ENCODE data around the gene NDUFA6.

The NDUFA6 gene

DNA sequence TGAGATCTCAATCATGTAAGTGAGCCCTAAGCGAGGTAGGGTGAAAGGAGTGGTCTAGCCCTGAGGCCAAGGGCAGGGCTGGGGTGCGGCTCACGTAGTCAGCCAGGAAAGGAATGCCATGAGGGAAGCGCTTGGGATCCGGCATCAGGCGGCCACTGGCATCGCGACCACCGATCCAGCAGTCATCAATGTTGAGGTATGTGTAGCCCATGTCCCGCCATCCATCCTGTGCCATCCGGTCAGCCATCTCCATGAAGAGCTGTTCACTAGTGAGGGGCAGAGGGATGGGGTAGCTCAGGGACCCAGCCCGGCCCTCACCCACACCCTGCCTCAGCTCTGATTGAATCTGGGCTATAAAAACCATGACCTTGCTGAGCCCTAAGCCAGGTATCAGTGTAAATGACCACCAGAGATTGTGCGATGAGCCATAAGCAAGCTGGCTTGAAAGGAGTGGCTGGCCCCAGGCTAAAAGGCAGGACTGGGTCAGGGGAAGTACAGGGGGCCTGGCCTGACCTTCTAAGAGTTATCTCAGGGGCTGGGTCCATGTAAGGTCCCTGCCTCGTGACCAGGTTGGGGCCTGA, 22.8 kb downstream of the NDUFA6 start:
- H3K4me2 ChIP-seq (ENCODE audit: low read length, poor library complexity, severe bottlenecking) = no peak overlapping the region
- H2AK5ac ChIP-seq (ENCODE audit: low read length, severe bottlenecking) = no peak overlapping the region
- H2BK15ac ChIP-seq (ENCODE audit: low read depth, poor library complexity, severe bottlenecking) = no peak overlapping the region
- no peak overlapping the region for H3K27ac ChIP-seq (ENCODE audit: low read length, poor library complexity, severe bottlenecking)
- no peaks in the 10 kb centered on the region for H3K9me3 ChIP-seq (ENCODE audit: control insufficient read depth, low read length)
- no peak overlapping the region for H3K9ac ChIP-seq (ENCODE audit: low read length)
- H3K4me1 ChIP-seq (ENCODE audit: control insufficient read depth, insufficient read depth, low read depth, low read length) = peaks cover 9% of the 10 kb centered on the region
- H3K18ac ChIP-seq (ENCODE audit: low read depth in 1 of 2, low read length in 2 of 2) = no peak overlapping the region
- H3K27me3 ChIP-seq (ENCODE audit: control insufficient read depth in 1 of 2, insufficient read depth in 1 of 2, low read length in 2 of 2) = no peaks in the 10 kb centered on the region
- no peak overlapping the region for H2BK12ac ChIP-seq (ENCODE audit: low read length in 2 of 2)
- no peak overlapping the region for H2AFZ ChIP-seq (ENCODE audit: low read depth, low read length)
- H3K36me3 ChIP-seq (ENCODE audit: control insufficient read depth in 1 of 2, insufficient read depth in 2 of 2, low read depth in 1 of 2, low read length in 2 of 2) = peaks cover 32 to 39% of the 10 kb centered on the region in 2 experiments
- H3K14ac ChIP-seq (ENCODE audit: low read length in 2 of 2) = no peak overlapping the region
- no peak for DNase-seq
- H4K8ac ChIP-seq (ENCODE audit: low read length) = no peak overlapping the region
- no peak overlapping the region for H3K23ac ChIP-seq (ENCODE audit: low read length in 2 of 2)
- H2BK5ac ChIP-seq (ENCODE audit: low read depth, low read length, poor library complexity, severe bottlenecking) = no peak overlapping the region
- 97% methylated on average over 14 of the region's 14 CpGs for whole genome bisulfite sequencing
- peaks cover 6% of the 10 kb centered on the region for H3K79me1 ChIP-seq (replicated peaks; ENCODE audit: low read length, poor library complexity, severe bottlenecking)
- H3K4ac ChIP-seq (ENCODE audit: low read depth in 1 of 2, low read length in 2 of 2) = no peak overlapping the region
- H4K91ac ChIP-seq (ENCODE audit: low read length) = no peak overlapping the region
- no peak overlapping the region for H3K4me3 ChIP-seq (ENCODE audit: insufficient read depth in 1 of 2, low read depth in 1 of 2, low read length in 2 of 2)
- no peak overlapping the region for H2BK120ac ChIP-seq (ENCODE audit: low read depth, low read length)

DNA sequence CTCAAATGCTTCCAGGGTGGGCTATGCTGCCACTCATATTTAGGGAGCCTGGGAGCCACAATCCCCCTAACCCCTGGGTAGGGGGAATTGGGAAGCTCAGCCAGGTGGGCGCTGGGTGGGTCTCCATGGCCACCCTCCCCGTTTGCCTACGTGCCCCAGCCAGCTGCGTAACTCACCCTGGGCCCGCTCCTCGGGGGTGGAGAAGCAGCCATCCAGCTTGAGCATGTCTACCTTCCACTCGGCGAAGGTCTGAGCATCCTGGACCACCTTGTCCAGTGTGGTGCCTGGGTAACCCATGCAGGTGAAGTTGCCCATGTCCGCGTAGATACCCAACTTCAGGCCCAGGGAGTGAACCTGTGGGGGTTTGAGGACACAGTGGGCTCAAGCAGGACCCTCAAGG, 23.6 kb downstream of the NDUFA6 start:
- no peak overlapping the region for H4K8ac ChIP-seq (ENCODE audit: low read length)
- no peak for DNase-seq
- H2BK12ac ChIP-seq (ENCODE audit: low read length in 2 of 2) = no peak overlapping the region
- WGBS = 97% methylated on average over 10 of the region's 10 CpGs
- no peaks in the 10 kb centered on the region for H3K9me3 ChIP-seq (ENCODE audit: control insufficient read depth, low read length)
- H2AK5ac ChIP-seq (ENCODE audit: low read length, severe bottlenecking) = no peak overlapping the region
- H3K4me3 ChIP-seq (ENCODE audit: insufficient read depth in 1 of 2, low read depth in 1 of 2, low read length in 2 of 2) = no peak overlapping the region
- H2BK15ac ChIP-seq (ENCODE audit: low read depth, poor library complexity, severe bottlenecking) = no peak overlapping the region
- H3K9ac ChIP-seq (ENCODE audit: low read length) = no peak overlapping the region
- H3K27ac ChIP-seq (ENCODE audit: low read length, poor library complexity, severe bottlenecking) = no peak overlapping the region
- no peak overlapping the region for H4K91ac ChIP-seq (ENCODE audit: low read length)
- no peak overlapping the region for H3K18ac ChIP-seq (ENCODE audit: low read depth in 1 of 2, low read length in 2 of 2)
- H3K4me2 ChIP-seq (ENCODE audit: low read length, poor library complexity, severe bottlenecking) = no peak overlapping the region
- H2AFZ ChIP-seq (ENCODE audit: low read depth, low read length) = no peak overlapping the region
- H3K23ac ChIP-seq (ENCODE audit: low read length in 2 of 2) = no peak overlapping the region
- H3K79me1 ChIP-seq (replicated peaks; ENCODE audit: low read length, poor library complexity, severe bottlenecking) = peaks cover 6% of the 10 kb centered on the region
- H2BK120ac ChIP-seq (ENCODE audit: low read depth, low read length) = no peak overlapping the region
- H3K36me3 ChIP-seq (ENCODE audit: control insufficient read depth in 1 of 2, insufficient read depth in 2 of 2, low read depth in 1 of 2, low read length in 2 of 2) = peaks cover 39 to 45% of the 10 kb centered on the region in 2 experiments
- H3K4ac ChIP-seq (ENCODE audit: low read depth in 1 of 2, low read length in 2 of 2) = no peak overlapping the region
- no peaks in the 10 kb centered on the region for H3K27me3 ChIP-seq (ENCODE audit: control insufficient read depth in 1 of 2, insufficient read depth in 1 of 2, low read length in 2 of 2)
- H3K4me1 ChIP-seq (ENCODE audit: control insufficient read depth, insufficient read depth, low read depth, low read length) = peaks cover 9% of the 10 kb centered on the region
- no peak overlapping the region for H2BK5ac ChIP-seq (ENCODE audit: low read depth, low read length, poor library complexity, severe bottlenecking)
- H3K14ac ChIP-seq (ENCODE audit: low read length in 2 of 2) = no peak overlapping the region

DNA sequence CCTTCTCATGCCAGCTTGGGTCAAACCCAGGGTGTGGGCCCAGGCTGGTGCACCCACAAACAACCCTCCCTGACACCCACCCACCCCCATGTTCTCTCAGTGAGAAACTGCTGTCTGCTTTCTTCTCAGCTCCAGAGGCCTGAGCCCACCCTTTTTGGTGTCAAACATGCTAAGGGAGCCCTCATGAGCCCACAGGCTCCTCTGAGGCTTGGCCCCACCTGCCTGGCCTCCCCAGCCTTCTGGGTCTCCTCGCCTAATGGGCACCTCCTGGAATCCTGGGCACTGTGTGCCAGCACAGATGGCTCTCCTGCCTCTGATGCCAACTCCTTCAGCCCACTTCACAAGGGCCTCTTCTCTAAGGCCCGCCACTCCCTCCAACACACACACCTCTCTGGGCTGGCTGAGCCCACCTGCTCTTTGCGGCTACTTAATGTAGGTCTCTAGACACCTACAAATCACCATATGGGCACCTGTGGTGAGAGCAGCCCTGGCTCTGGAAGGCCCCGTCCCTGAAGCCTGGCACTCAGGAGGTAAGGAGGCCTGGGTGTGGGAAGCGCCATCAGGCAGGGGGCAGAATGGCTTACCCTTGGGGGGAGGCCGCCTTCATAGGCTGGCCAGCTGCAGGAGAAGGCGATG, 24.3 kb downstream of the NDUFA6 start:
- Histone ChIP-seq H2BK15ac (ENCODE audit: low read depth, poor library complexity, severe bottlenecking) (no peak overlapping the region), H3K79me1 (replicated peaks; ENCODE audit: low read length, poor library complexity, severe bottlenecking) (peaks cover 6% of the 10 kb centered on the region), H3K27ac (ENCODE audit: low read length, poor library complexity, severe bottlenecking) (no peak overlapping the region), H3K4me3 (ENCODE audit: insufficient read depth in 1 of 2, low read depth in 1 of 2, low read length in 2 of 2) (no peak overlapping the region), H2BK120ac (ENCODE audit: low read depth, low read length) (no peak overlapping the region), H2BK12ac (ENCODE audit: low read length in 2 of 2) (no peak overlapping the region), H3K14ac (ENCODE audit: low read length in 2 of 2) (no peak overlapping the region), H3K4me1 (ENCODE audit: control insufficient read depth, insufficient read depth, low read depth, low read length) (peaks cover 9% of the 10 kb centered on the region), H3K4ac (ENCODE audit: low read depth in 1 of 2, low read length in 2 of 2) (no peak overlapping the region), H3K27me3 (ENCODE audit: control insufficient read depth in 1 of 2, insufficient read depth in 1 of 2, low read length in 2 of 2) (no peaks in the 10 kb centered on the region), H2AFZ (ENCODE audit: low read depth, low read length) (no peak overlapping the region), H3K18ac (ENCODE audit: low read depth in 1 of 2, low read length in 2 of 2) (no peak overlapping the region), H3K4me2 (ENCODE audit: low read length, poor library complexity, severe bottlenecking) (no peak overlapping the region), H4K8ac (ENCODE audit: low read length) (no peak overlapping the region), H2BK5ac (ENCODE audit: low read depth, low read length, poor library complexity, severe bottlenecking) (no peak overlapping the region), H3K36me3 (ENCODE audit: control insufficient read depth in 1 of 2, insufficient read depth in 2 of 2, low read depth in 1 of 2, low read length in 2 of 2) (peaks cover 42 to 48% of the 10 kb centered on the region in 2 experiments), H2AK5ac (ENCODE audit: low read length, severe bottlenecking) (no peak overlapping the region), H3K23ac (ENCODE audit: low read length in 2 of 2) (no peak overlapping the region), H4K91ac (ENCODE audit: low read length) (no peak overlapping the region), H3K9me3 (ENCODE audit: control insufficient read depth, low read length) (no peaks in the 10 kb centered on the region), H3K9ac (ENCODE audit: low read length) (no peak overlapping the region)
- WGBS = 94% methylated on average over 6 of the region's 7 CpGs
- no peak for DNase-seq

DNA sequence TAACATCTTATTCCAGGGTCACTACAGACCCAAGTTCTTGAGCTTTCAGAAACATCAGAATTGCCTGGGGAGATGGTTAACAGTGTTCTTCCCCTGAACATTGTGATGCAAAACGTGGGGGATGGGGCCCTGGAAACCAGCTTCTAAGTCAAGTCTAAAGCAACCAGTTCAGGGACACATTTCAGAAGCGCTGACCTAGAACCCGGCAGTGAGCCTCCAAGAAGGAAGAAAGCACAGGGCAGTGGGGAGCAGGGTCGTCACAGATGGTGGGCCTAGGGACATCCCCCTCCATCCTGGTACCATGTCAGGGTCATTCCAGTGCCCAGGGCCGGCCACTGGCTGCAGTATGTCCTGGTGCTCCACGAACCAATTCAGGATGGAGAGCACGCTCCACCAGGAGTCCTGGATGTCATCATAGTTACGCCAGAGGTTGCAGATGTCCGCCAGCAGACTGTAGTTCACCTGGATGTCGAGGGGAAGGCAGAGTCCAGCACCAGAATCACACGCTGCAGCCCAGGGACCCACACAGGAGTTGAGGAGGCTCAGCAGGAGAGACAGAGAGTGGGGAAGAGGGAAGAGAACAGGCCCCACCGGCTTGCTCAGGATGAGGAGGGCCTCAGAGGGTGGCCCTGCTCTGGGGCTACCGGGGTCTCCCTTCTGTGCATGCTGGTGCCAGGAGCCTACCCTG, 25.0 kb downstream of the NDUFA6 start:
- Histone ChIP-seq H3K4me3 (ENCODE audit: insufficient read depth in 1 of 2, low read depth in 1 of 2, low read length in 2 of 2) (no peak overlapping the region), H3K4me1 (ENCODE audit: control insufficient read depth, insufficient read depth, low read depth, low read length) (peaks cover 6% of the 10 kb centered on the region), H2BK15ac (ENCODE audit: low read depth, poor library complexity, severe bottlenecking) (no peak overlapping the region), H2BK120ac (ENCODE audit: low read depth, low read length) (no peak overlapping the region), H3K9me3 (ENCODE audit: control insufficient read depth, low read length) (no peaks in the 10 kb centered on the region), H3K27me3 (ENCODE audit: control insufficient read depth in 1 of 2, insufficient read depth in 1 of 2, low read length in 2 of 2) (no peaks in the 10 kb centered on the region), H3K14ac (ENCODE audit: low read length in 2 of 2) (no peak overlapping the region), H3K4me2 (ENCODE audit: low read length, poor library complexity, severe bottlenecking) (no peak overlapping the region), H3K36me3 (ENCODE audit: control insufficient read depth in 1 of 2, insufficient read depth in 2 of 2, low read depth in 1 of 2, low read length in 2 of 2) (peaks cover 49 to 55% of the 10 kb centered on the region in 2 experiments), H4K8ac (ENCODE audit: low read length) (no peak overlapping the region), H3K18ac (ENCODE audit: low read depth in 1 of 2, low read length in 2 of 2) (no peak overlapping the region), H3K4ac (ENCODE audit: low read depth in 1 of 2, low read length in 2 of 2) (no peak overlapping the region), H2BK12ac (ENCODE audit: low read length in 2 of 2) (no peak overlapping the region), H2AFZ (ENCODE audit: low read depth, low read length) (no peak overlapping the region), H3K27ac (ENCODE audit: low read length, poor library complexity, severe bottlenecking) (no peak overlapping the region), H3K79me1 (replicated peaks; ENCODE audit: low read length, poor library complexity, severe bottlenecking) (peaks cover 6% of the 10 kb centered on the region), H3K9ac (ENCODE audit: low read length) (no peak overlapping the region), H2BK5ac (ENCODE audit: low read depth, low read length, poor library complexity, severe bottlenecking) (no peak overlapping the region), H4K91ac (ENCODE audit: low read length) (no peak overlapping the region), H3K23ac (ENCODE audit: low read length in 2 of 2) (no peak overlapping the region), H2AK5ac (ENCODE audit: low read length, severe bottlenecking) (no peak overlapping the region)
- DNase-seq = no peak
- 86% methylated on average over 13 of the region's 13 CpGs for WGBS

All from mesenchymal stem cell (in vitro differentiated cells and primary cell).